ENCODE results near the gene TOR1A.

GRCh38 chr9:129810116-129810515, 13.8 kb downstream of the TOR1A start:
- TF ChIP-seq CTCF (IDR thresholded peaks at IDR 0.05; ENCODE audit: low read depth, low read length, poor library complexity, severe bottlenecking): no peak
- TF ChIP-seq EZH2phosphoT487 (IDR thresholded peaks at IDR 0.05; ENCODE audit: borderline replicate concordance, low read length): no peak
